Measurements from ENCODE around the gene ESYT1.
A peak's percentile ranks its signal among the peaks of the same experiment; 100 is the strongest.

ESYT1 gene

DNA sequence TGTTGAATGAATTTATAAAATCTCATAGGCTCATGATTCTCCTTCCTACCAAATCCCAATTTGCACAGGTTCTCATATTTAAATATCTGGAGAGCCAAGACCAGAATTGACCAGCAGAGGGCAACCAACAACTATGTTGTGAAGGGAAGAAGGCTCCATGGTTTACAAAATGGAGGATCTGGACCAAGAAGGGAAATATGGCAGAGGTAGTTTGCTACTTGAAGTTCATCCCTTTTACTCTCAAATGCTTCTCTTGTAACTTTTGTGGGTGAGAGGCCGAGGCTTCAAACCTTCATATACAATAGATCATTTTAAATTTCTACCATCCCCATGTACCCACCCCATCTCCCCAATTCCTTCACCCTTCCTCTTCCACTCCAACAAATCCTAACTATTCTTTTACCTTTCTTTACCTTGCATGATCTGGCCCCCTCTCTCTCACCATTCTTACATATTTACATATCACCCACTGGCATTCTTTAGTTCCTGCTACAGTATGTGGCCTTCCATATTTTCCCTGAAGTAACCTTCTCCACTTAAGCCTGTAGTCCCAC, 65.0 kb downstream of the ESYT1 start:
- no peak overlapping the region for H3K4me3 ChIP-seq (ENCODE audit: low read depth, low read length)
- TF ChIP-seq, protein P1, sequence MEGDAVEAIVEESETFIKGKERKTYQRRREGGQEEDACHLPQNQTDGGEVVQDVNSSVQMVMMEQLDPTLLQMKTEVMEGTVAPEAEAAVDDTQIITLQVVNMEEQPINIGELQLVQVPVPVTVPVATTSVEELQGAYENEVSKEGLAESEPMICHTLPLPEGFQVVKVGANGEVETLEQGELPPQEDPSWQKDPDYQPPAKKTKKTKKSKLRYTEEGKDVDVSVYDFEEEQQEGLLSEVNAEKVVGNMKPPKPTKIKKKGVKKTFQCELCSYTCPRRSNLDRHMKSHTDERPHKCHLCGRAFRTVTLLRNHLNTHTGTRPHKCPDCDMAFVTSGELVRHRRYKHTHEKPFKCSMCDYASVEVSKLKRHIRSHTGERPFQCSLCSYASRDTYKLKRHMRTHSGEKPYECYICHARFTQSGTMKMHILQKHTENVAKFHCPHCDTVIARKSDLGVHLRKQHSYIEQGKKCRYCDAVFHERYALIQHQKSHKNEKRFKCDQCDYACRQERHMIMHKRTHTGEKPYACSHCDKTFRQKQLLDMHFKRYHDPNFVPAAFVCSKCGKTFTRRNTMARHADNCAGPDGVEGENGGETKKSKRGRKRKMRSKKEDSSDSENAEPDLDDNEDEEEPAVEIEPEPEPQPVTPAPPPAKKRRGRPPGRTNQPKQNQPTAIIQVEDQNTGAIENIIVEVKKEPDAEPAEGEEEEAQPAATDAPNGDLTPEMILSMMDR (IDR thresholded peaks at IDR 0.05; ENCODE audit: insufficient read depth, low read depth, low read length, missing control alignments), result peak; percentile 73
- peak; percentile 91 for DNase-seq (ENCODE audit: low read depth)
